ENCODE results near the gene DIP2C. TPM values are rescaled to one million over a fixed set of nuclear protein-coding genes. Genes with fewer than 3 reads are reported as not detected.

The DIP2C gene
- total RNA-seq, 1 experiment from 2014 or later: 11.0 TPM

- CTCF ChIA-PET: no interaction called here
- Mint-ChIP-seq H3K36me3 (ENCODE audit: insufficient read depth, unreplicated experiment) (no peaks in the 10 kb centered on the region), H3K27me3 (ENCODE audit: unreplicated experiment) (no peaks in the 10 kb centered on the region), H3K27ac (ENCODE audit: unreplicated experiment) (no peak overlapping the region), H3K9me3 (ENCODE audit: low read depth, unreplicated experiment) (no peaks in the 10 kb centered on the region), H3K4me3 (ENCODE audit: low read depth, unreplicated experiment) (no peak overlapping the region), H3K4me1 (ENCODE audit: low read depth, unreplicated experiment) (no peaks in the 10 kb centered on the region)
- no peak for DNase-seq
- TF ChIP-seq, protein P1, sequence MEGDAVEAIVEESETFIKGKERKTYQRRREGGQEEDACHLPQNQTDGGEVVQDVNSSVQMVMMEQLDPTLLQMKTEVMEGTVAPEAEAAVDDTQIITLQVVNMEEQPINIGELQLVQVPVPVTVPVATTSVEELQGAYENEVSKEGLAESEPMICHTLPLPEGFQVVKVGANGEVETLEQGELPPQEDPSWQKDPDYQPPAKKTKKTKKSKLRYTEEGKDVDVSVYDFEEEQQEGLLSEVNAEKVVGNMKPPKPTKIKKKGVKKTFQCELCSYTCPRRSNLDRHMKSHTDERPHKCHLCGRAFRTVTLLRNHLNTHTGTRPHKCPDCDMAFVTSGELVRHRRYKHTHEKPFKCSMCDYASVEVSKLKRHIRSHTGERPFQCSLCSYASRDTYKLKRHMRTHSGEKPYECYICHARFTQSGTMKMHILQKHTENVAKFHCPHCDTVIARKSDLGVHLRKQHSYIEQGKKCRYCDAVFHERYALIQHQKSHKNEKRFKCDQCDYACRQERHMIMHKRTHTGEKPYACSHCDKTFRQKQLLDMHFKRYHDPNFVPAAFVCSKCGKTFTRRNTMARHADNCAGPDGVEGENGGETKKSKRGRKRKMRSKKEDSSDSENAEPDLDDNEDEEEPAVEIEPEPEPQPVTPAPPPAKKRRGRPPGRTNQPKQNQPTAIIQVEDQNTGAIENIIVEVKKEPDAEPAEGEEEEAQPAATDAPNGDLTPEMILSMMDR (IDR thresholded peaks at IDR 0.05; ENCODE audit: unreplicated experiment): no peak
- no TSS peak for BruUV-seq (replicated peaks)
- intact Hi-C loops (cut with micrococcal nuclease; ENCODE audit: unreplicated experiment): no loop called here
Observed at GRCh38 chr10:528173-529165, 161.0 kb downstream of the DIP2C start.

DNA sequence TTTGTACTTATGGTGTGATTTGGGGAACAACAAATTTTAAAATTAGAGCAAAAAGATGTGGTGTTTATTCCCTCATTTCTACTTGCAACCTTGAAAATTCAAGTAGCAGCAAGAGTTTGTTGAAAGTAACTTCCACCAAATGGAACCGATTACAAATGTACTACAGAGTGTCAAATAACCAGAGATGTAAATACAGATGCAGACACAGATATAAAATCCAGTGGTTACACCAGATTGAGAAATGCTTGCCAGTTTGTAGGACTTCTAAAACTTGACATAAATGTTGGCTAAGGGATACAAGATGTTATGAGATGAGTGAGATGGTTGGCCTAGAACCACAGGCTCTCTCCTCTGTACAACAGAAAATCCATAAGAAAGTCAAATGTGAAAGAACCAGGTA is 162.1 kb downstream of the DIP2C start:
- CTCF ChIA-PET: no interaction called here
- Mint-ChIP-seq H3K9me3 (ENCODE audit: low read depth, unreplicated experiment) (no peaks in the 10 kb centered on the region), H3K27ac (ENCODE audit: unreplicated experiment) (no peak overlapping the region), H3K27me3 (ENCODE audit: unreplicated experiment) (no peaks in the 10 kb centered on the region), H3K4me1 (ENCODE audit: low read depth, unreplicated experiment) (no peaks in the 10 kb centered on the region), H3K4me3 (ENCODE audit: low read depth, unreplicated experiment) (no peak overlapping the region), H3K36me3 (ENCODE audit: insufficient read depth, unreplicated experiment) (no peaks in the 10 kb centered on the region)
- intact Hi-C loops (cut with micrococcal nuclease; ENCODE audit: unreplicated experiment): no loop called here
- no TSS peak for BruUV-seq (replicated peaks)
- DNase-seq: no peak
- TF ChIP-seq, protein P1 (IDR thresholded peaks at IDR 0.05; ENCODE audit: unreplicated experiment): no peak

DNA sequence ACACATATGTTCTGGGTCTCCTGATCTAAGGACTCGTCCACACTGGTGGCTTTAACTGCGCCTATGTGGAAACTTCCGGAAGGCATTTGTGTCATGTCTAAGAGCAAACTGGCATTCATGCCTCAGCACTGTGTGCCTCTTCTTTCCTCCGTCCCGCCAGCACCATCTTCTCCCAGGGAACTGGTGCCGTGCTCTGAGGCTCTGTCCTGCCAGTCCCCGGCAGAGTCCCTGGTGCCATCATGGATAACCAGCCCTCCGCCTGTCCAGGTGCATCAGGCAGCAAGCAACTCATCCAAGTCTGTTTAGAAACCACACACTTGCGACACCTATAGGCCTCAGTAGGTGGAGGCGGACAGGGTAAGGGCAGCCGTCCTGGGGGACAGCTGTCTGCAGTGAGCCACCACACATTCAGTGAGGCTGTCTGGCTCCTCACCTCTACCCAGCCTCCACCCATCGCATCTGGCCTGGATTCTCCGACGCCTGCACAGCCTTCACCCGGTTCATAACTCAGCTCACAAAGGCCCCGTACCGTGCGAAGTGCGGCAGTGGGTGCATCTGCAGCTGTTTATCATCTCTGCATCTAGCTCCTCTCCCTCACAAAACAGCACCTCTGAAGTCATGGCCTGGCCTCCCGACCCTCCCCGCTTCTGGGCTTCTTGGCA is 162.7 kb downstream of the DIP2C start:
- TF ChIP-seq, protein P1 (IDR thresholded peaks at IDR 0.05; ENCODE audit: unreplicated experiment): no peak
- H3K36me3 Mint-ChIP-seq (ENCODE audit: insufficient read depth, unreplicated experiment): no peaks in the 10 kb centered on the region
- no TSS peak for BruUV-seq (replicated peaks)
- CTCF ChIA-PET: interaction anchor here (0.8 kb wide), 1 partner anchor 20 kb away, joined by 4 read pairs; no protein-coding TSS in a partner anchor
- no peaks in the 10 kb centered on the region for H3K4me1 Mint-ChIP-seq (ENCODE audit: low read depth, unreplicated experiment)
- intact Hi-C loops (cut with micrococcal nuclease; ENCODE audit: unreplicated experiment): no loop called here
- DNase-seq: no peak
- H3K9me3 Mint-ChIP-seq (ENCODE audit: low read depth, unreplicated experiment): no peaks in the 10 kb centered on the region
- H3K27me3 Mint-ChIP-seq (ENCODE audit: unreplicated experiment): no peaks in the 10 kb centered on the region
- H3K27ac Mint-ChIP-seq (ENCODE audit: unreplicated experiment): no peak overlapping the region
- no peak overlapping the region for H3K4me3 Mint-ChIP-seq (ENCODE audit: low read depth, unreplicated experiment)

- Mint-ChIP-seq H3K27ac (ENCODE audit: unreplicated experiment) (no peak overlapping the region), H3K27me3 (ENCODE audit: unreplicated experiment) (no peaks in the 10 kb centered on the region), H3K4me3 (ENCODE audit: low read depth, unreplicated experiment) (no peak overlapping the region), H3K36me3 (ENCODE audit: insufficient read depth, unreplicated experiment) (no peaks in the 10 kb centered on the region), H3K9me3 (ENCODE audit: low read depth, unreplicated experiment) (no peaks in the 10 kb centered on the region), H3K4me1 (ENCODE audit: low read depth, unreplicated experiment) (peaks cover 2% of the 10 kb centered on the region)
- CTCF ChIA-PET: interaction anchor here (0.8 kb wide), 1 partner anchor 21 kb away, joined by 4 read pairs; no protein-coding TSS in a partner anchor
- TF ChIP-seq, protein P1 (IDR thresholded peaks at IDR 0.05; ENCODE audit: unreplicated experiment): no peak
- no peak for DNase-seq
- no TSS peak for BruUV-seq (replicated peaks)
- intact Hi-C loops (cut with micrococcal nuclease; ENCODE audit: unreplicated experiment): no loop called here
Observed at GRCh38 chr10:525565-526315, 163.7 kb downstream of the DIP2C start.

Measured in Calu3 (cell line).